H1 (cell line): Measurements from ENCODE around the gene TMEM97.

Experiments used
- POLR2A ChIP-seq, 2 experiments: IDR thresholded peaks; 1 replicate in 1 of 2; 2 replicates in 1 of 2; pipeline ENCODE4 v1.6.1; 2011; ENCODE audit warnings: low read depth in 2 of 2, low read length in 2 of 2, mild to moderate bottlenecking in 2 of 2; ENCODE audit errors: control extremely low read depth in 1 of 2
- RNF2 ChIP-seq: fragments of 200-900, 300-1000 bp; sonication (generic); IDR thresholded peaks from 2 replicates; pipeline ENCODE4 v1.7.1; 2016; ENCODE audit warnings: borderline replicate concordance, low read depth, mild to moderate bottlenecking, antibody characterized with exemption, low read length; ENCODE audit not compliant: poor library complexity, severe bottlenecking; ENCODE audit errors: missing control alignments

- TF ChIP-seq RNF2 (no peak), POLR2A (IDR thresholded peaks at IDR 0.05; ENCODE audit: control extremely low read depth in 1 of 2, low read depth in 2 of 2, low read length in 2 of 2) (no peak)
Observed at GRCh38 chr17:28298449-28298848, 20.6 kb upstream of the TMEM97 start.
